Smooth muscle cell of trachea (primary cell): ENCODE results near the gene RS1. TPM values are rescaled to one million over a fixed set of nuclear protein-coding genes. Genes with fewer than 3 reads are reported as not detected.

Experiments
- total RNA-seq: library from RNA; depleted of rRNA; stranded (reverse); fragments of >200 nt; gene quantifications from 2 replicates; pipeline ENCODE4 v1.2.1, GENCODE V29; 2014

RS1 gene
- total RNA-seq = not detected in 2 replicates

GRCh38 chrX:18672008-18672407 is at the start of gene RS1:
TSS of gene RS1 (minus strand) at chrX:18672108. CDS start at chrX:18672068, 40 bp downstream.

DNA sequence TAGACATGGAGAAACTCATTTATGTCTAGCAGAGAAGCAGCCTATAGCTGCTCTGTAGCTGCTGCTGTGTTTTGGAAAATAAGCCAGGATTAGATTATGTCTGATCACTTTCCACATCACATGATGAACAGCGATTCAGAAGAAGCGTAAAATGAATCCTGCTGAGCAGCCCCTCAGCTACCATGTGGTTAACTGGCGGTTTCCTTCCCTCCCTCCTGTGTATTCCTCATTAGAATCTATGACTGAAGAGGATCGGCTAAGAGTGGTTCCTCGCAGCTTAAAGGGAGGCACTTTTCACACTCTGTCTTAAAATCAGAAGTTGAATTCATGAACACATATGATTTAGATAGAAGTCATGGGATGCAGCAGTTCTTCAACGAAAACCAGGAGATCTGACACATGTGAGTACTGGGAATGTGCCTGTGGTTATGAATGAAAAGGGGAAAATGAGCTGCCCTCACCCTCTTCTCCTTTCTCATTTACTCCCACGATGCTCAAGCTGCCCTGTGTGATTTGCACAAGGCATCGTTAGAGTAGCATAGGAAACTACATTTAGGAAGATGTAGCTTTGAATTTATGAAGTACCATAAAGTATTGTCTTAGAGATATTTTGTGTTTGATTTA is 35.6 kb upstream of the RS1 start, which contains the start of gene PPEF1:
Gene PPEF1 (plus strand): TSS at position 220 of the 624 bp plus-strand sequence. CDS start 136 bp downstream, at position 356.

Other genes starting within 250 kb of the RS1 start
- gene CDKL5, start 246.5 kb downstream of the RS1 start, total RNA-seq = 3.1 and 3.9 TPM in 2 replicates
- gene PPEF1, start 35.5 kb upstream of the RS1 start, total RNA-seq = not detected in 2 replicates